Tibial artery (tissue), 4 donors: ENCODE results near the gene BGN.

Experiments used
- DNase-seq, 2 donors: peaks; one replicate each; pipeline ENCODE4 v3.0.0-alpha.2; 2019
- H3K27ac ChIP-seq, 2 donors: fragments of 200-600 bp; sonication (generic) in 1 of 2; 1 replicate in 1 of 2; 2 replicates in 1 of 2; pipeline ENCODE4 v1.5.1; 2018 to 2019; ENCODE audit warnings: mild to moderate bottlenecking in 1 of 2
- H3K27me3 ChIP-seq, 2 donors: fragments of 200-600 bp; sonication (generic) in 1 of 2; one replicate each; pipeline versions ENCODE4 v1.5.1 to v1.6.0; 2016 to 2019
- H3K36me3 ChIP-seq, 3 donors: fragments of 200-600 bp; sonication (generic) in 2 of 3; one replicate each; pipeline ENCODE4 v1.5.1; 2016 to 2019; ENCODE audit warnings: mild to moderate bottlenecking in 2 of 3
- H3K4me1 ChIP-seq, 4 donors: fragments of 200-600 bp; sonication (generic) in 2 of 4; 1 replicate in 3 of 4; 2 replicates in 1 of 4; pipeline ENCODE4 v1.5.1; 2016 to 2019
- H3K4me3 ChIP-seq, 2 donors: fragments of 200-600 bp; sonication (generic) in 1 of 2; 1 replicate in 1 of 2; 2 replicates in 1 of 2; pipeline ENCODE4 v1.5.1; 2018 to 2019; ENCODE audit warnings: mild to moderate bottlenecking in 2 of 2
- H3K9me3 ChIP-seq, 3 donors: fragments of 200-600 bp; sonication (generic) in 1 of 3; one replicate each; pipeline ENCODE4 v1.5.1; 2016 to 2019
- intact Hi-C: fragments of 100-400 bp; cut with DNase I; formaldehyde crosslinking; loops from one replicate; pipeline ENCODE4 v1.15.0; 2023; ENCODE audit warnings: low total_unique reads
- TF ChIP-seq, protein P1 (sequence below), 2 experiments: fragments of 200-600 bp in 1 of 2; fragments of 450-650 bp in 1 of 2; IDR thresholded peaks; one replicate each; pipeline ENCODE4 v1.5.1; 2017 to 2019; ENCODE audit warnings: antibody characterized with exemption in 2 of 2, mild to moderate bottlenecking in 1 of 2, moderate library complexity in 1 of 2

The BGN gene

GRCh38 chrX:153507484-153508178 lies 12.9 kb downstream of the BGN start:
- no peaks in the 10 kb centered on the region for H3K27me3 ChIP-seq
- H3K36me3 ChIP-seq = peaks cover 0 to 11% (median 11%) of the 10 kb centered on the region in 3 donors
- DNase-seq = peak; percentile 78 to 89
- peaks cover 0 to 32% (median 17%) of the 10 kb centered on the region in 4 donors for H3K4me1 ChIP-seq
- peak overlapping the region in 1 of 2 donors; percentile 39 for H3K27ac ChIP-seq
- intact Hi-C loops = loop anchor here (5.0 kb wide), 1 partner anchor 35 kb away; the partner anchor contains the start of gene HAUS7
- TF ChIP-seq, protein P1, sequence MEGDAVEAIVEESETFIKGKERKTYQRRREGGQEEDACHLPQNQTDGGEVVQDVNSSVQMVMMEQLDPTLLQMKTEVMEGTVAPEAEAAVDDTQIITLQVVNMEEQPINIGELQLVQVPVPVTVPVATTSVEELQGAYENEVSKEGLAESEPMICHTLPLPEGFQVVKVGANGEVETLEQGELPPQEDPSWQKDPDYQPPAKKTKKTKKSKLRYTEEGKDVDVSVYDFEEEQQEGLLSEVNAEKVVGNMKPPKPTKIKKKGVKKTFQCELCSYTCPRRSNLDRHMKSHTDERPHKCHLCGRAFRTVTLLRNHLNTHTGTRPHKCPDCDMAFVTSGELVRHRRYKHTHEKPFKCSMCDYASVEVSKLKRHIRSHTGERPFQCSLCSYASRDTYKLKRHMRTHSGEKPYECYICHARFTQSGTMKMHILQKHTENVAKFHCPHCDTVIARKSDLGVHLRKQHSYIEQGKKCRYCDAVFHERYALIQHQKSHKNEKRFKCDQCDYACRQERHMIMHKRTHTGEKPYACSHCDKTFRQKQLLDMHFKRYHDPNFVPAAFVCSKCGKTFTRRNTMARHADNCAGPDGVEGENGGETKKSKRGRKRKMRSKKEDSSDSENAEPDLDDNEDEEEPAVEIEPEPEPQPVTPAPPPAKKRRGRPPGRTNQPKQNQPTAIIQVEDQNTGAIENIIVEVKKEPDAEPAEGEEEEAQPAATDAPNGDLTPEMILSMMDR (IDR thresholded peaks at IDR 0.05) = peak; percentile 80 to 83
- no peaks in the 10 kb centered on the region for H3K9me3 ChIP-seq
- no peak overlapping the region for H3K4me3 ChIP-seq

DNA sequence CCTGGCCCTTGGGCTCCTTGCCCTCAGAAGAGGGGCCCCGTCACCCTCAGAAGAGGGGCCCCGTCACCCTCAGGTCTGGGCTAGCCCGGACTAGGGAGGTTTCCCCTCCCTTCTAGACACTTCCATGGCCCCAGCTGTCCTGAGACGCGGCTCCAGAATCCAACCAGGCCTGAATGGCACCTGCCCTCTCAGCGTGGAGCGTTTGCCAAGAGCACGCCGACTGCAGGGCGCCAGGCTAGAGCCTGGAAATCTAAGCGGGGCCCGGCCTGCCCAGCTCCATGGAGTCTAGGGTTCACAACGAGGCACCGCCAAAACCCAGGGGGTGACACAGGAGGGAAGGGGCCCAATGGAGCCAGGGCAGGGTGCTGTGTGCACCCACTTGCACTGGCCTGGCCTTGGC lies 14.8 kb downstream of the BGN start:
- Histone ChIP-seq H3K27me3 (no peaks in the 10 kb centered on the region), H3K9me3 (no peaks in the 10 kb centered on the region), H3K36me3 (peaks cover 0 to 11% (median 11%) of the 10 kb centered on the region in 3 donors), H3K4me1 (peaks cover 0 to 21% (median 10%) of the 10 kb centered on the region in 4 donors), H3K4me3 (no peak overlapping the region), H3K27ac (peak overlapping the region in 1 of 2 donors; percentile 28)
- intact Hi-C loops = loop anchor here (5.0 kb wide), 1 partner anchor 37 kb away; the partner anchor contains the start of gene HAUS7
- TF ChIP-seq, protein P1 (IDR thresholded peaks at IDR 0.05) = no peak
- no peak for DNase-seq

GRCh38 chrX:153510383-153510782 lies 15.6 kb downstream of the BGN start:
- no peaks in the 10 kb centered on the region for H3K27me3 ChIP-seq
- DNase-seq = no peak
- H3K4me3 ChIP-seq = no peak overlapping the region
- intact Hi-C loops = no loop called here
- TF ChIP-seq, protein P1 (IDR thresholded peaks at IDR 0.05) = no peak
- peaks cover 0 to 21% (median 10%) of the 10 kb centered on the region in 4 donors for H3K4me1 ChIP-seq
- H3K27ac ChIP-seq = peak overlapping the region in 1 of 2 donors; percentile 28
- no peaks in the 10 kb centered on the region for H3K9me3 ChIP-seq
- peaks cover 0 to 11% (median 4%) of the 10 kb centered on the region in 3 donors for H3K36me3 ChIP-seq

DNA sequence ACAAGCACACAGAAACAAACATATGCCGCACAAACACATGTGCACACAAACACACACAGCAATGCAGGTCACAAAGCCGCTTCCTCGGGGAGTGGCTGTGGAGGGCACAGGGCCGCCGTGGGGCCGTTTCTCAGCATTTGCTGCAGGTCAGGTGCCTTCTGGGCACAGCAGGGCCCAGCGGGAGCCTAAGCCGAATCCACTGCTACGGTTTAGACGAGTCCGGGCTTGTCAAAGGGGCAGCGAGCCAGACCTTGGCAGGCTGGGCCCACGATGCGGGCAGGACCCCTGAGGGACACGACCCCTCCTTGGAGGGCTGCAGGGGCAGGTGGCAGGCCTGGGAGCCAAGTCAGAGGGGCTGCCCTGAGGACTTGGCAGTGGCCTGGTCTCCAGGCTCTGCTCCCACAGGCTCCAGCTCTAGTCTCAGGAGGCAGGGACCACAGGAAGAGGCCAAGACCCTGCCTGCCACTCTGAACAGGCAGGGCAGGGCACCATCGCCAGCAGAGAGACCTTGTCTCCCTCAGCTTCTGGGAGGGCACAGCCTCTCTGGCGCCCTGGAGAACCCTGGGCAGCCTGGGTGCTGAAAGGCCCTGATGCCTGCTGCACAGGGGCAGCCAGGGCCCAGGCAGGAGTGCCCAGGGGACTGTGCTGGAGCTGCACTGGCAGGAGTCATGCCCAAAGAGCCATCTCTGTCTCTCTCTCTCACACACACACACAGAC lies 17.2 kb downstream of the BGN start:
- peaks cover 0 to 8% of the 10 kb centered on the region in 2 donors for H3K27me3 ChIP-seq
- TF ChIP-seq, protein P1 (IDR thresholded peaks at IDR 0.05) = no peak
- H3K27ac ChIP-seq = peak overlapping the region in 1 of 2 donors; percentile 22
- no peaks in the 10 kb centered on the region for H3K36me3 ChIP-seq
- intact Hi-C loops = no loop called here
- H3K4me3 ChIP-seq = no peak overlapping the region
- no peak for DNase-seq
- peaks cover 0 to 21% (median 10%) of the 10 kb centered on the region in 4 donors for H3K4me1 ChIP-seq
- no peaks in the 10 kb centered on the region for H3K9me3 ChIP-seq

DNA sequence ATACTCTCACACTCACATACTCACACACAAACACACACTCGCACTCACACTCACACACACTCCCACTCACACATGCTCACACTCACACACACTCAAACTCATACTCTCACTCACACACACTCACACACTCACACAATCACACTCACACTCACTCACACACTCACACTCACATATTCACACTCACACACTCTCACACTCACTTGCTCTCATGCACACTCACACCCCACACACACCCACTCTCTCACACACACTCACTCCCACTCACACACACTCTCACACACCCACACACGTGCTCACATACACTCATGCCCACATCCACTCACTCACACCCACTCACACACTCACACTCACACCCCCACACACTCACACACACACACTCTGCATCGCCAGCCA lies 17.7 kb downstream of the BGN start:
- no peak for DNase-seq
- Histone ChIP-seq H3K36me3 (no peaks in the 10 kb centered on the region), H3K4me3 (no peak overlapping the region), H3K4me1 (peaks cover 0 to 21% (median 11%) of the 10 kb centered on the region in 4 donors), H3K9me3 (no peaks in the 10 kb centered on the region), H3K27ac (no peak overlapping the region), H3K27me3 (peaks cover 0 to 14% of the 10 kb centered on the region in 2 donors)
- intact Hi-C loops = no loop called here
- TF ChIP-seq, protein P1 (IDR thresholded peaks at IDR 0.05) = no peak
